IMR-90 (cell line): ENCODE measurements around the gene PTPRU. TPM values are rescaled to one million over a fixed set of nuclear protein-coding genes. Genes with fewer than 3 reads are reported as not detected.

Source experiments
- ATAC-seq: fragments of 200-7000 bp; cut with Tn5 transposase; 2 replicates; pipeline ENCODE4 v1.9.1; 2020; ENCODE audit warnings: low read depth, mild to moderate bottlenecking, moderate library complexity
- BruUV-seq: library from RNA; stranded (reverse); fragments of 400-500 nt; replicated peaks from 2 replicates; lab custom pipeline; 2021; lab: Mats Ljungman, UMichigan
- CTCF ChIA-PET: fragments of 300-600 bp; formaldehyde crosslinking; extraction: SDS; loops from one replicate; lab custom pipeline; 2021; ENCODE audit warnings: antibody characterized with exemption; lab: Yijun Ruan, JAX
- POLR2A ChIA-PET: fragments of 300-600 bp; sonication (Branson Sonifier 250); formaldehyde crosslinking; loops from one replicate; lab custom pipeline; 2022; ENCODE audit warnings: antibody characterized with exemption; ENCODE audit not compliant: unreplicated experiment; lab: Charles Lee
- DNase-seq: peaks from one replicate; pipeline ENCODE4 v3.0.0; 2013
- H2AFZ ChIP-seq: replicated peaks from 2 replicates; pipeline ENCODE3; 2013; ENCODE audit warnings: low read length, mild to moderate bottlenecking; ENCODE audit not compliant: poor library complexity
- H2AK5ac ChIP-seq: 2 replicates; pipeline ENCODE4 v1.6.1; 2013; ENCODE audit warnings: low read depth, low read length, inconsistent platforms
- H2AK9ac ChIP-seq: replicated peaks from 2 replicates; pipeline ENCODE3; 2013; ENCODE audit warnings: mild to moderate bottlenecking, low read depth, low read length, moderate library complexity; ENCODE audit not compliant: poor library complexity
- H2BK120ac ChIP-seq: 2 replicates; pipeline ENCODE4 v1.6.1; 2013; ENCODE audit warnings: low read depth, low read length, inconsistent platforms
- H2BK15ac ChIP-seq: 3 replicates; pipeline ENCODE4 v1.6.1; 2013; ENCODE audit warnings: low read depth, low read length, inconsistent platforms
- H2BK20ac ChIP-seq: 2 replicates; pipeline ENCODE4 v1.6.1; 2013; ENCODE audit warnings: low read depth, mild to moderate bottlenecking, inconsistent platforms, low read length, moderate library complexity
- H2BK5ac ChIP-seq: 2 replicates; pipeline ENCODE4 v1.6.1; 2013; ENCODE audit warnings: mild to moderate bottlenecking, low read depth, low read length, inconsistent platforms; ENCODE audit not compliant: poor library complexity, severe bottlenecking
- H3K14ac ChIP-seq: replicated peaks from 2 replicates; pipeline ENCODE4 v1.6.1; 2013; ENCODE audit warnings: low read depth, low read length, inconsistent platforms
- H3K18ac ChIP-seq: 2 replicates; pipeline ENCODE4 v1.6.1; 2013; ENCODE audit warnings: low read depth, low read length, control low read depth
- H3K23ac ChIP-seq: 2 replicates; pipeline ENCODE4 v1.6.1; 2013; ENCODE audit warnings: low read depth, low read length, inconsistent platforms
- H3K27ac ChIP-seq: 2 replicates; pipeline ENCODE4 v1.5.1; 2013; ENCODE audit warnings: mild to moderate bottlenecking, control low read depth, low read length; ENCODE audit not compliant: insufficient read depth
- H3K27me3 ChIP-seq: 2 replicates; pipeline ENCODE4 v1.6.1; 2013; ENCODE audit warnings: low read length; ENCODE audit not compliant: control insufficient read depth, insufficient read depth
- H3K36me3 ChIP-seq: 2 replicates; pipeline ENCODE4 v1.6.1; 2013; ENCODE audit warnings: low read length, mixed read lengths; ENCODE audit not compliant: control insufficient read depth, insufficient read depth
- H3K4ac ChIP-seq: 2 replicates; pipeline ENCODE4 v1.6.1; 2013; ENCODE audit warnings: low read depth, low read length, inconsistent platforms
- H3K4me1 ChIP-seq: 2 replicates; pipeline ENCODE4 v1.6.1; 2013; ENCODE audit warnings: low read length, mixed read lengths; ENCODE audit not compliant: control insufficient read depth, insufficient read depth
- H3K4me2 ChIP-seq: 2 replicates; pipeline ENCODE4 v1.6.1; 2013; ENCODE audit warnings: low read depth, mild to moderate bottlenecking, control low read depth, low read length, moderate library complexity
- H3K4me3 ChIP-seq: 2 replicates; pipeline ENCODE4 v1.5.1; 2013; ENCODE audit warnings: low read depth, mild to moderate bottlenecking, control low read depth, low read length, moderate library complexity; ENCODE audit not compliant: insufficient read depth
- H3K56ac ChIP-seq: 2 replicates; pipeline ENCODE4 v1.6.1; 2013; ENCODE audit warnings: low read length, inconsistent platforms; ENCODE audit not compliant: insufficient read depth; ENCODE audit errors: extremely low read depth
- H3K79me1 ChIP-seq, 2 experiments: 2 replicates each; pipeline ENCODE4 v1.6.1; 2013; ENCODE audit warnings: low read length in 2 of 2, inconsistent platforms in 1 of 2, low read depth in 1 of 2
- H3K9ac ChIP-seq: 2 replicates; pipeline ENCODE4 v1.6.1; 2013; ENCODE audit warnings: low read depth, low read length, control low read depth
- H3K9me1 ChIP-seq: 2 replicates; pipeline ENCODE4 v1.6.1; 2013; ENCODE audit warnings: low read length, inconsistent platforms; ENCODE audit not compliant: insufficient read depth
- H3K9me3 ChIP-seq: 2 replicates; pipeline ENCODE4 v1.6.1; 2013; ENCODE audit warnings: low read length; ENCODE audit not compliant: control insufficient read depth, insufficient read depth
- H4K20me1 ChIP-seq: 2 replicates; pipeline ENCODE4 v1.6.1; 2013; ENCODE audit warnings: low read length, inconsistent platforms; ENCODE audit not compliant: insufficient read depth
- H4K5ac ChIP-seq: 2 replicates; pipeline ENCODE4 v1.6.1; 2013; ENCODE audit warnings: mild to moderate bottlenecking, low read depth, low read length, control low read depth
- H4K8ac ChIP-seq, 2 experiments: 2 replicates each; pipeline ENCODE4 v1.6.1; 2013; ENCODE audit warnings: low read depth in 2 of 2, low read length in 2 of 2, control low read depth in 1 of 2, inconsistent platforms in 1 of 2
- H4K91ac ChIP-seq: 2 replicates; pipeline ENCODE4 v1.6.1; 2013; ENCODE audit warnings: low read depth, low read length, inconsistent platforms; ENCODE audit not compliant: insufficient read depth
- CHD1 ChIP-seq: IDR thresholded peaks from 2 replicates; pipeline ENCODE4 v1.6.1; 2012; ENCODE audit warnings: low read depth, low read length, improper control_type of control experiment
- CTCF ChIP-seq: conservative IDR thresholded peaks from 2 replicates; pipeline ENCODE4 v1.5.1; 2012; ENCODE audit warnings: mild to moderate bottlenecking, low read depth, low read length, improper control_type of control experiment
- MAFK ChIP-seq: IDR thresholded peaks from 2 replicates; pipeline ENCODE4 v1.6.1; 2012; ENCODE audit warnings: low read depth, low read length, improper control_type of control experiment
- POLR2A ChIP-seq: IDR thresholded peaks from 2 replicates; pipeline ENCODE4 v1.6.1; 2012; ENCODE audit warnings: mild to moderate bottlenecking, low read depth, low read length
- RAD21 ChIP-seq: IDR thresholded peaks from 2 replicates; pipeline ENCODE4 v1.6.1; 2012; ENCODE audit warnings: low read length, improper control_type of control experiment
- RCOR1 ChIP-seq: IDR thresholded peaks from 2 replicates; pipeline ENCODE4 v1.6.1; 2012; ENCODE audit warnings: mild to moderate bottlenecking, low read length, improper control_type of control experiment; ENCODE audit not compliant: insufficient replicate concordance
- RFX5 ChIP-seq: IDR thresholded peaks from 2 replicates; pipeline ENCODE4 v1.8.0; 2012; ENCODE audit warnings: low read depth, mild to moderate bottlenecking, low read length, moderate library complexity
- USF2 ChIP-seq: fragments of 150-350 bp; IDR thresholded peaks from 2 replicates; pipeline ENCODE4 v1.6.1; 2017; ENCODE audit warnings: mild to moderate bottlenecking, antibody characterized with exemption, low read length, low read depth
- WGBS, 2 experiments: methylation state at CpG; one replicate each; pipeline versions ENCODE4 v1.1.5 to v1.1.7; 2013; ENCODE audit warnings: missing lambda C conversion rate in 2 of 2; ENCODE audit not compliant: insufficient read length in 1 of 2; ENCODE audit errors: extremely low coverage in 2 of 2; 5-methylcytosine and 5-hydroxymethylcytosine counted together
- dilution Hi-C: fragments of 300-500 bp; cut with HindIII; formaldehyde crosslinking; loops from one replicate; pipeline ENCODE4 v1.14.3; 2018; ENCODE audit warnings: low sequenced_read_pairs; ENCODE audit not compliant: unreplicated experiment
- in situ Hi-C: fragments of 300-500 bp; cut with MboI; formaldehyde crosslinking; loops from 3 replicates; pipeline ENCODE4 v1.14.3; 2019; ENCODE audit warnings: low sequenced_read_pairs, inconsistent platforms, mixed read lengths
- intact Hi-C: fragments of 100-400 bp; cut with micrococcal nuclease; formaldehyde crosslinking; loops from 2 replicates; pipeline ENCODE4 v1.10.0; 2022
- polyA plus RNA-seq, 3 experiments: library from polyadenylated mRNA; depleted of rRNA; stranded (reverse); fragments of >200 nt; gene quantifications; 2 replicates each; pipeline ENCODE4 v1.2.3, GENCODE V29; 2012; ENCODE audit warnings: low replicate concordance in 1 of 3
- total RNA-seq: library from RNA; depleted of rRNA; stranded (reverse); fragments of >200 nt; gene quantifications from 2 replicates; pipeline ENCODE4 v1.2.3, GENCODE V29; 2012

The PTPRU gene
- total and polyA plus RNA-seq, 2 of the 4 experiments (the other 2 are of a cell fraction), result 7.0 to 10.7 TPM

GRCh38 chr1:29251164-29252124 is 15.1 kb downstream of the PTPRU start (continued):
- no peak for TF ChIP-seq MAFK
- TF ChIP-seq RCOR1, result no peak
- TF ChIP-seq USF2, result no peak

- peaks cover 13% of the 10 kb centered on the region for H3K4me1 ChIP-seq
- DNase-seq, result no peak
- no peak overlapping the region for H4K5ac ChIP-seq
- dilution Hi-C loops, result no loop called here
- no peak overlapping the region for H3K4me2 ChIP-seq
- no peak overlapping the region for H3K56ac ChIP-seq
- ChIA-PET CTCF (no interaction called here), POLR2A (no interaction called here)
- H3K18ac ChIP-seq, result no peak overlapping the region
- no peaks in the 10 kb centered on the region for H3K36me3 ChIP-seq
- TF ChIP-seq CHD1 (no peak), POLR2A (no peak), RFX5 (no peak), RAD21 (no peak), CTCF (no peak)
- H2AK5ac ChIP-seq, result no peak overlapping the region
- no TSS peak for BruUV-seq
- no peak overlapping the region for H3K4ac ChIP-seq
- H3K23ac ChIP-seq, result no peak overlapping the region
- no peak overlapping the region for H2BK5ac ChIP-seq
- in situ Hi-C loops, result no loop called here
- H2AFZ ChIP-seq, result no peak overlapping the region
- no peak overlapping the region for H2BK15ac ChIP-seq
- H3K9me3 ChIP-seq, result no peaks in the 10 kb centered on the region
- no peak overlapping the region for H2AK9ac ChIP-seq
- no peak overlapping the region for H2BK120ac ChIP-seq
- no peak overlapping the region for H3K4me3 ChIP-seq
- no peak overlapping the region for H4K8ac ChIP-seq
- peaks cover 11% of the 10 kb centered on the region for H3K9me1 ChIP-seq
- H3K27ac ChIP-seq, result no peak overlapping the region
- ATAC-seq, result no peak
- no peaks in the 10 kb centered on the region; a peak in 1 of 4 replicates for H3K79me1 ChIP-seq
- no peak overlapping the region for H3K14ac ChIP-seq
- no peak overlapping the region for H3K9ac ChIP-seq
- intact Hi-C loops, result no loop called here
- no peak overlapping the region for H4K91ac ChIP-seq
- 93% methylated on average over 3 of the region's 3 CpGs; no CpG with 5 or more reads in 1 of the 2 experiments for WGBS, 2 experiments
- no peak overlapping the region for H2BK20ac ChIP-seq
- H4K20me1 ChIP-seq, result no peaks in the 10 kb centered on the region; the same call in 1 of the 2 replicates
- no peaks in the 10 kb centered on the region for H3K27me3 ChIP-seq
These were observed 16.9 kb downstream of the PTPRU start for GRCh38 chr1:29253180-29253579.
